DOHH2 (cell line): ENCODE measurements around the gene LHFPL4.

Experiments
- H3F3A ChIP-seq: fragments of 200-600 bp; sonication (generic), shearing (Covaris generic); 2 replicates; pipeline ENCODE4 v1.6.0; 2016; ENCODE audit warnings: antibody characterized with exemption, mild to moderate bottlenecking; ENCODE audit not compliant: control insufficient read depth, insufficient read depth
- H3K27ac ChIP-seq: fragments of 200-600 bp; sonication (generic); 2 replicates; pipeline ENCODE4 v1.5.1; 2014; ENCODE audit warnings: low read depth, mild to moderate bottlenecking, low read length, moderate library complexity
- H3K27me3 ChIP-seq: fragments of 200-600 bp; sonication (generic); 2 replicates; pipeline ENCODE4 v1.6.1; 2014; ENCODE audit warnings: mild to moderate bottlenecking, low read length, mixed read lengths; ENCODE audit not compliant: control insufficient read depth
- H3K36me3 ChIP-seq: fragments of 200-600 bp; sonication (generic); 2 replicates; pipeline ENCODE4 v1.6.1; 2014; ENCODE audit warnings: mild to moderate bottlenecking, low read length, moderate library complexity, mixed read lengths; ENCODE audit not compliant: control insufficient read depth
- H3K4me1 ChIP-seq: fragments of 200-600 bp; sonication (generic); 2 replicates; pipeline ENCODE4 v1.6.1; 2014; ENCODE audit warnings: mild to moderate bottlenecking, low read length, mixed read lengths; ENCODE audit not compliant: control insufficient read depth
- H3K4me2 ChIP-seq: fragments of 200-600 bp; sonication (generic); 2 replicates; pipeline ENCODE4 v1.6.0; 2014; ENCODE audit warnings: mild to moderate bottlenecking, low read length, moderate library complexity
- H3K4me3 ChIP-seq: fragments of 200-600 bp; sonication (generic); 2 replicates; pipeline ENCODE4 v1.5.1; 2014; ENCODE audit warnings: mild to moderate bottlenecking, low read length, mixed read lengths
- H3K79me2 ChIP-seq: fragments of 200-600 bp; sonication (generic); 2 replicates; pipeline ENCODE4 v1.6.1; 2014; ENCODE audit warnings: mild to moderate bottlenecking, low read length, mixed read lengths; ENCODE audit not compliant: control insufficient read depth
- H3K9me2 ChIP-seq: fragments of 200-600 bp; sonication (generic); replicated peaks from 2 replicates; pipeline ENCODE4 v1.6.1; 2014; ENCODE audit warnings: mild to moderate bottlenecking, low read length, mixed read lengths; ENCODE audit not compliant: control insufficient read depth
- H3K9me3 ChIP-seq: fragments of 200-600 bp; sonication (generic); 2 replicates; pipeline ENCODE4 v1.6.1; 2014; ENCODE audit warnings: antibody characterized with exemption, low read length, mixed read lengths; ENCODE audit not compliant: control insufficient read depth, insufficient read depth
- H4K20me1 ChIP-seq: fragments of 200-600 bp; sonication (generic); 2 replicates; pipeline ENCODE4 v1.6.0; 2014; ENCODE audit warnings: low read depth, mild to moderate bottlenecking, antibody characterized with exemption, low read length, moderate library complexity; ENCODE audit not compliant: control insufficient read depth, insufficient read depth
- CTCF ChIP-seq: fragments of 200-600 bp; sonication (generic); IDR thresholded peaks from one replicate; pipeline ENCODE4 v1.5.1; 2014; ENCODE audit warnings: antibody characterized with exemption, mild to moderate bottlenecking, low read depth, low read length; ENCODE audit not compliant: poor library complexity, severe bottlenecking
- EZH2phosphoT487 ChIP-seq: fragments of 200-600 bp; sonication (generic); IDR thresholded peaks from 2 replicates; pipeline ENCODE4 v1.6.1; 2017; ENCODE audit warnings: borderline replicate concordance, mild to moderate bottlenecking, antibody characterized with exemption, low read length, moderate library complexity, mixed read lengths

Gene LHFPL4

DNA sequence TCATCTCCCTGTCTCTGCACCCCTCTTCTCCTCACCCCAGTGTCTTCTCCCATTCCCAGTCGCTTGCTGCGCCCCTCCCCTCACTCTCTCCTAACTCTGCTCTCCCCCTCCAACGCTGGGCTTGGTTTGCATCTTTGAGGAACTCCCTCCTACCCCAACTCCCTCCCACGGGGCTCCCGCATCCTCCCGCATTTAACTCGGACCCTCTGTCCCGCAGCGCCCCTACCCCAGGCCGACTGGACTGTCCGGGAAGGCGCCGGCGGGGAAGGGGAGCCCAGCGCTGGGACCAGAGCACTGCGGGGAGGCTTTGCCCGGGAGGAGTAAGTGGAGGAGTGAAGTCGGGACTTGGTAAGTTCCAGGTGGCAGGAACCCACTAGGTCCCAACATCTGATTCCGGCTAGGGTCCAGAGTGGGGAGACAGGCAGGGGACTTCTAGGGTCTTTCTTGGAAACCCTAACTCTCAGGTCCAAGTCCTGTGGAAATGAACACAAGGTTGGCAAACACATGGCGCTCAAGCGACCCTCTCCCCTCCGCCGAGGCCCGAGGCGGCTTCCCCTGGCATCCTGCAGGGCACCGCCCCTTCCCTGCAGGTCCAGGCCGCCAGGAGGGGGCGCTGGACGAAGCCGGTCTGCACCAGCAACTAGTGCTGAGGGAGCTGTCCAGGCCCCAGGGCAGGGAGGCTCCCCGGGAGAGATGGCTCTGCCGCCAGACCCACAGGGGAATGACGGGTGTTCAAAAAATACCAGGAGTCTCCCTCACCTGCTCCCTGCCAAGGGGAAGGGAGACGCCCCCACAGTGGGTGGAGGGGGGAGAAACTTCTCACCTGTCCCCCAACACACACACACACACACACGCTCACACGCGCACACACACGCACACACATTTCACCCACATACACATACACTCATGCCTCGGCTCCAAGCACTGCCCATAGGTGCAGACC is 53.2 kb downstream of the LHFPL4 start:
- Histone ChIP-seq H3K27me3 (peaks cover 29% of the 10 kb centered on the region), H3K36me3 (no peaks in the 10 kb centered on the region), H3K4me3 (no peak overlapping the region), H3K4me1 (peaks cover 26% of the 10 kb centered on the region), H4K20me1 (no peaks in the 10 kb centered on the region), H3K27ac (no peak overlapping the region), H3K79me2 (no peaks in the 10 kb centered on the region), H3K4me2 (peak overlapping the region; percentile 23; the same call in 1 of the 2 replicates), H3K9me2 (no peaks in the 10 kb centered on the region), H3K9me3 (no peaks in the 10 kb centered on the region), H3F3A (peaks cover 10% of the 10 kb centered on the region; the same call in 1 of the 2 replicates)
- peak; percentile 87 for TF ChIP-seq CTCF
- TF ChIP-seq EZH2phosphoT487, result peak; percentile 87; the same call in 1 of the 2 replicates

DNA sequence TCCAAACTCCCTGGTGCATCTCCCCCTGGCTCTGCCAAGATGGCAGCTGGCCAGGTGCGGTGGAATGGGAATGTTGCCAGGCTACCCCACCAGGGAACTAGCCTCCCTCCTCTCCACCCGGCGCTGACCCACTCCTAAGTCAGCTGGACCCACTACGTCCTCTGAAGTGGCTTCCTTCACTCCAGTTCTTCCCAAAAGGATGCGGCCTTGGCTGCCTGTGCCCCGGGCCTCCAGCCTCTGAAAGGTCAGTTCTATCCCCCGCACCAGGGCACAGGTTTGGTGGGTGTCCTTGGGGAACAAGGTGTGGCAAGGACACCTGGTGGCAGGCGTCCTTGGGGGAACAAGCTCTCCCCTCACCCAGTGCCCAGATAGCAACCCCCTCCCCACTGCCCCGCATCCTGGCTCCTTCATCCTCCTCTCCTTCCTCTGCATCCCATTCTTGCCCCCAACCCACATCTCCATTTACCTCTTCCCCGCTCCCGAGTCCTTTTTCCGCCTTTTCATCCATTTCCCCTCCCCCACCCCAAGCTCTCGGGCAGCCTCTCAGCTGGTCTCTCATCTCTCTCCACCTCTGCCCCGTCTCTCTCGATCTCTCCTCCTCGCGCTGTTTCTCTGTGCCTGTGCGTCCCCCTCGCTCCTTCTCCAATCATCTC is 54.0 kb downstream of the LHFPL4 start:
- Histone ChIP-seq H3K27ac (no peak overlapping the region), H3K9me3 (no peaks in the 10 kb centered on the region), H3K4me2 (no peak overlapping the region), H3F3A (peaks cover 7% of the 10 kb centered on the region; the same call in 1 of the 2 replicates), H3K27me3 (peaks cover 35% of the 10 kb centered on the region), H4K20me1 (no peaks in the 10 kb centered on the region), H3K36me3 (no peaks in the 10 kb centered on the region), H3K79me2 (no peaks in the 10 kb centered on the region), H3K9me2 (no peaks in the 10 kb centered on the region), H3K4me3 (no peak overlapping the region), H3K4me1 (peaks cover 18% of the 10 kb centered on the region)
- TF ChIP-seq EZH2phosphoT487, result no peak
- TF ChIP-seq CTCF, result no peak

- no peaks in the 10 kb centered on the region for H3K79me2 ChIP-seq
- H3K9me2 ChIP-seq, result no peaks in the 10 kb centered on the region
- peaks cover 3% of the 10 kb centered on the region; the same call in 1 of the 2 replicates for H3F3A ChIP-seq
- TF ChIP-seq CTCF (no peak), EZH2phosphoT487 (no peak)
- H3K4me3 ChIP-seq, result no peak overlapping the region
- H3K36me3 ChIP-seq, result no peaks in the 10 kb centered on the region
- H4K20me1 ChIP-seq, result no peaks in the 10 kb centered on the region
- no peak overlapping the region for H3K4me2 ChIP-seq
- H3K27ac ChIP-seq, result no peak overlapping the region
- H3K9me3 ChIP-seq, result no peaks in the 10 kb centered on the region
- peaks cover 10% of the 10 kb centered on the region for H3K4me1 ChIP-seq
- peaks cover 35% of the 10 kb centered on the region for H3K27me3 ChIP-seq
Measured at GRCh38 chr3:9498781-9499180, 54.8 kb downstream of the LHFPL4 start.
